ENCODE measurements around the gene RPL4. TPM values are rescaled to one million over a fixed set of nuclear protein-coding genes. Genes with fewer than 3 reads are reported as not detected.

The RPL4 gene
- total and polyA plus RNA-seq, 2 of the 8 experiments (the other 6 are each of a cell fraction or from before 2014, with no cell fraction given) = 3,950 to 3,973 TPM

DNA sequence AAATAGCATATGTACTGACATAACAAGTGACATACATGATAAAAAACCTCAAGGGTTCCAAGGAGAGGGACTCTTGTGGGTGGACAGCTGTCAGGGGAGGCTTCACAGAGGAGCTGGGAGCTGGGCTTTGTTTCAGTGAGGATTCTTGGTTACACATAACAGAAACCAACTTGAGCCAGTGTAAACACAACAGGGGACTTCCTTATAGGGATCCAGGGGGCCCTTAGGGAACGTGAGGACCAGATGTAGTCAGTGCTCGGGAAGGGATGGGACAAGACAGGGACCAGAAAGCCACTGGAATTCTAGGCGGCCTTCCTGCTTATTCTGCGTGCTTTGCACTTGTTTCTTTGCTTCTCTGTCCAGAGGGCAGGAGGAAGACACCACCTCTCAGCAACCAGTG, 42.0 kb downstream of the RPL4 start:
- WGBS, 2 experiments (ENCODE audit: extremely low coverage in 1 of 2, insufficient coverage in 1 of 2, insufficient read length in 1 of 2, insufficient replicate concordance in 2 of 2, low coverage in 1 of 2, low lambda C conversion rate in 2 of 2, missing lambda C conversion rate in 1 of 2) = 65% methylated on average over 4 of the region's 4 CpGs; no CpG with 5 or more reads in 1 of the 2 experiments
- peaks cover 0 to 4% of the 10 kb centered on the region in 2 experiments for H4K20me1 ChIP-seq (replicated peaks in 1 of 2; ENCODE audit: control insufficient read depth in 1 of 2, insufficient read depth in 2 of 2, low read length in 2 of 2)
- H3K23ac ChIP-seq (ENCODE audit: insufficient read length) = no peak overlapping the region
- no peak overlapping the region for H4K91ac ChIP-seq (replicated peaks; ENCODE audit: insufficient read length, low read length)
- H4K8ac ChIP-seq (ENCODE audit: extremely low read depth, insufficient read depth, low read length) = no peak overlapping the region
- FAIRE-seq = no peak
- TF ChIP-seq GTF2F1 (IDR thresholded peaks at IDR 0.05; ENCODE audit: borderline replicate concordance, low read depth, low read length) = no peak
- TF ChIP-seq, protein P1, sequence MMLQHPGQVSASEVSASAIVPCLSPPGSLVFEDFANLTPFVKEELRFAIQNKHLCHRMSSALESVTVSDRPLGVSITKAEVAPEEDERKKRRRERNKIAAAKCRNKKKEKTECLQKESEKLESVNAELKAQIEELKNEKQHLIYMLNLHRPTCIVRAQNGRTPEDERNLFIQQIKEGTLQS (IDR thresholded peaks at IDR 0.05; ENCODE audit: insufficient read depth, low read depth, low read length) = no peak
- TF ChIP-seq KDM4A (IDR thresholded peaks at IDR 0.05; ENCODE audit: low read depth, low read length, severe bottlenecking) = no peak
- no peak for TF ChIP-seq MAFK (IDR thresholded peaks at IDR 0.05; ENCODE audit: low read depth, low read length)
- no peak for TF ChIP-seq RBBP5 (IDR thresholded peaks at IDR 0.05; ENCODE audit: borderline replicate concordance, low read depth, low read length)
- H3K9me3 ChIP-seq (ENCODE audit: insufficient read depth in 2 of 2, low read depth in 1 of 2, low read length in 1 of 2) = 0 out of 4 replicates have a peak, but pooled peaks cover 0 to 5% of the 10 kb centered on the region in 2 experiments
- H4K5ac ChIP-seq (ENCODE audit: insufficient read length, low read depth, low read length) = no peak overlapping the region
- H3K4me1 ChIP-seq (replicated peaks in 1 of 4; ENCODE audit: control insufficient read depth in 3 of 4, insufficient read depth in 4 of 4, low read length in 3 of 4) = peaks cover 2 to 10% (median 5%) of the 10 kb centered on the region in 4 experiments; a peak in 6 of 7 replicates
- H3K36me3 ChIP-seq (ENCODE audit: control insufficient read depth in 2 of 4, insufficient read depth in 4 of 4, low read length in 3 of 4) = peaks cover 0 to 2% (median 1%) of the 10 kb centered on the region in 4 experiments; a peak in 4 of 8 replicates
- POLR2A ChIA-PET (ENCODE audit: partially characterized antibody) = interaction anchor here (3.7 kb wide), 1 partner anchor 36 kb away, joined by 9 read pairs; the partner anchor contains the start of gene SNAPC5
- H2AK5ac ChIP-seq (ENCODE audit: low read depth, low read length) = no peak overlapping the region
- H3K9ac ChIP-seq (replicated peaks in 1 of 4; ENCODE audit: extremely low read depth in 1 of 4, low read depth in 3 of 4, low read length in 3 of 4) = no peak overlapping the region
- no peak overlapping the region for H3K4me2 ChIP-seq (ENCODE audit: insufficient read depth in 1 of 2, low read depth in 2 of 2, low read length in 2 of 2)
- H2AFZ ChIP-seq (ENCODE audit: low read length) = no peak overlapping the region
- H2BK5ac ChIP-seq (ENCODE audit: low read depth, low read length) = no peak overlapping the region
- DNase-seq (ENCODE audit: low read depth in 1 of 2, low spot score in 2 of 2) = no peak
- CTCF ChIA-PET (ENCODE audit: partially characterized antibody) = interaction anchor here (0.9 to 1.1 kb wide), 2 partner anchors 58 to 158 kb away, joined by 3 read pairs; no protein-coding TSS in a partner anchor
- H3K27ac ChIP-seq (ENCODE audit: low read depth, low read length) = no peak overlapping the region
- H2BK20ac ChIP-seq (ENCODE audit: low read length) = no peak overlapping the region
- peaks cover 2% of the 10 kb centered on the region; the same call in 1 of the 2 replicates for H3K79me1 ChIP-seq (ENCODE audit: low read depth, low read length)
- H3K4ac ChIP-seq (replicated peaks; ENCODE audit: insufficient read length, low read depth, low read length) = no peak overlapping the region
- H2BK12ac ChIP-seq (ENCODE audit: low read depth, low read length) = no peak overlapping the region
- H2BK120ac ChIP-seq (replicated peaks; ENCODE audit: low read depth, low read length) = no peak overlapping the region
- H3K56ac ChIP-seq (replicated peaks; ENCODE audit: insufficient read length, low read depth, low read length) = no peak overlapping the region
- H3K79me2 ChIP-seq (ENCODE audit: control insufficient read depth in 1 of 2, insufficient read depth in 2 of 2, low read length in 2 of 2) = no peaks in the 10 kb centered on the region
- no peaks in the 10 kb centered on the region for H3K23me2 ChIP-seq (ENCODE audit: low read depth, low read length)
- no peaks in the 10 kb centered on the region for H3K27me3 ChIP-seq (replicated peaks in 1 of 4; ENCODE audit: control insufficient read depth in 3 of 4, extremely low read depth in 1 of 4, insufficient read depth in 3 of 4, low read length in 3 of 4)
- H3K18ac ChIP-seq (ENCODE audit: extremely low read depth, low read length) = no peak overlapping the region
- no peak overlapping the region for H3K14ac ChIP-seq (ENCODE audit: insufficient read length)
- H3K4me3 ChIP-seq (ENCODE audit: extremely low read depth in 1 of 4, insufficient read depth in 2 of 4, low read depth in 3 of 4, low read length in 4 of 4) = no peak overlapping the region
- H2BK15ac ChIP-seq (ENCODE audit: low read length) = no peak overlapping the region
